ENCODE measurements around the gene AIG1. TPM values are rescaled to one million over a fixed set of nuclear protein-coding genes. Genes with fewer than 3 reads are reported as not detected.

The AIG1 gene
- total RNA-seq, 2 experiments from 2014 or later: 16.1 to 20.0 TPM

DNA sequence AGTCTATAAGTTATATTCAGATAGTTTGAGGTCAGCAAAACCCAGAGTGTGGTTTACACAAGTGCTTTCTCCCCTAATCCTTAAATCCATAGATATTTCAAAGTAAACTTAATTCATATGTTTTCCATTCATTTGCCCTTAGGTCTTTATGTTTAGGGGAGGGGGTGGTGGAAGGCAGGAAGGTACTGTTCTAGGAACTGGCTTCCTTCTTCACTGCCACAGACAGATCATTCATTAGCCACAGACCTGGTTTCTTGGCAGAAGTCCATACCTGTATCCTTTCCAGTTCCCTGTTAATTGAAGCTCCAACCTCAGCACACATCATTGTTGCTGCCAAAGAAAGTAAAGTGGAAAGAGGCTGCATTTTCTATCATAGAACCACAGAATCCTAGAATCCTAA lies 123.0 kb downstream of the AIG1 start:
- ChIA-PET POLR2A (no interaction called here), CTCF (no interaction called here)
- H3K9me3 Mint-ChIP-seq: no peaks in the 10 kb centered on the region
- H3K27ac Mint-ChIP-seq: no peak overlapping the region
- intact Hi-C loops (cut with micrococcal nuclease): no loop called here
- DNase-seq (no peak), ATAC-seq (no peak)
- H3K4me3 Mint-ChIP-seq: no peak overlapping the region
- peaks cover 9% of the 10 kb centered on the region for H3K36me3 Mint-ChIP-seq (ENCODE audit: low read depth)
- no peaks in the 10 kb centered on the region for H3K27me3 Mint-ChIP-seq
- TF ChIP-seq, protein P1, sequence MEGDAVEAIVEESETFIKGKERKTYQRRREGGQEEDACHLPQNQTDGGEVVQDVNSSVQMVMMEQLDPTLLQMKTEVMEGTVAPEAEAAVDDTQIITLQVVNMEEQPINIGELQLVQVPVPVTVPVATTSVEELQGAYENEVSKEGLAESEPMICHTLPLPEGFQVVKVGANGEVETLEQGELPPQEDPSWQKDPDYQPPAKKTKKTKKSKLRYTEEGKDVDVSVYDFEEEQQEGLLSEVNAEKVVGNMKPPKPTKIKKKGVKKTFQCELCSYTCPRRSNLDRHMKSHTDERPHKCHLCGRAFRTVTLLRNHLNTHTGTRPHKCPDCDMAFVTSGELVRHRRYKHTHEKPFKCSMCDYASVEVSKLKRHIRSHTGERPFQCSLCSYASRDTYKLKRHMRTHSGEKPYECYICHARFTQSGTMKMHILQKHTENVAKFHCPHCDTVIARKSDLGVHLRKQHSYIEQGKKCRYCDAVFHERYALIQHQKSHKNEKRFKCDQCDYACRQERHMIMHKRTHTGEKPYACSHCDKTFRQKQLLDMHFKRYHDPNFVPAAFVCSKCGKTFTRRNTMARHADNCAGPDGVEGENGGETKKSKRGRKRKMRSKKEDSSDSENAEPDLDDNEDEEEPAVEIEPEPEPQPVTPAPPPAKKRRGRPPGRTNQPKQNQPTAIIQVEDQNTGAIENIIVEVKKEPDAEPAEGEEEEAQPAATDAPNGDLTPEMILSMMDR (IDR thresholded peaks at IDR 0.05): no peak
- H3K4me1 Mint-ChIP-seq (ENCODE audit: low read depth): no peaks in the 10 kb centered on the region

DNA sequence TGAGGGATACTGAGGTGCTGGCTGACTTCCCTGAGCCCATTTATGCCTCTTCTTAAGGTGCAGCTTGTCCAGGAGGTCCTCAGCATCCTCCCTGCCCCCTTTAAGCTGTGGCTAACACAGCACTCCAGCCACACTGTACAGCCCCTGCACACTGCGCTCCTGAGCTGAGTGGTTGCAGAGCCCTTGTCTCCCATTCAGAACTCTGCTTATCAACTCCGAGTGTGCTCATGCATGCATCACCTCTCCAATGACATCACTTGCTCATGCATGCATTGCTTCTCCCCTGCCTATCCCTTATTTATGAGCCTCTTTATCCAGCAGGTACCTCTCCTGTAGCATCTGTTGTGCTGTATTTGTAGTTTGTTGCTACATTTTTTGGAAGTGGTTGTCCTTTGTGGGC lies 124.6 kb downstream of the AIG1 start:
- Mint-ChIP-seq H3K4me1 (ENCODE audit: low read depth) (no peaks in the 10 kb centered on the region), H3K9me3 (no peaks in the 10 kb centered on the region), H3K27me3 (no peaks in the 10 kb centered on the region), H3K36me3 (ENCODE audit: low read depth) (peaks cover 9% of the 10 kb centered on the region), H3K27ac (no peak overlapping the region), H3K4me3 (no peak overlapping the region)
- ChIA-PET POLR2A (no interaction called here), CTCF (no interaction called here)
- TF ChIP-seq, protein P1 (IDR thresholded peaks at IDR 0.05): no peak
- intact Hi-C loops (cut with micrococcal nuclease): no loop called here
- ATAC-seq: no peak
- DNase-seq: no peak

- ATAC-seq: no peak
- Mint-ChIP-seq H3K9me3 (no peaks in the 10 kb centered on the region), H3K27ac (no peak overlapping the region), H3K27me3 (no peaks in the 10 kb centered on the region), H3K4me3 (no peak overlapping the region), H3K4me1 (ENCODE audit: low read depth) (no peaks in the 10 kb centered on the region), H3K36me3 (ENCODE audit: low read depth) (peaks cover 7% of the 10 kb centered on the region)
- TF ChIP-seq, protein P1 (IDR thresholded peaks at IDR 0.05): no peak
- POLR2A ChIA-PET: no interaction called here
- CTCF ChIA-PET: interaction anchor here (1.2 to 2.2 kb wide), 2 partner anchors 12 to 50 kb away, joined by 3 to 6 read pairs; no protein-coding TSS in a partner anchor
- no peak for DNase-seq
- intact Hi-C loops (cut with micrococcal nuclease): no loop called here
Observed at GRCh38 chr6:143187238-143187923, 126.7 kb downstream of the AIG1 start.

DNA sequence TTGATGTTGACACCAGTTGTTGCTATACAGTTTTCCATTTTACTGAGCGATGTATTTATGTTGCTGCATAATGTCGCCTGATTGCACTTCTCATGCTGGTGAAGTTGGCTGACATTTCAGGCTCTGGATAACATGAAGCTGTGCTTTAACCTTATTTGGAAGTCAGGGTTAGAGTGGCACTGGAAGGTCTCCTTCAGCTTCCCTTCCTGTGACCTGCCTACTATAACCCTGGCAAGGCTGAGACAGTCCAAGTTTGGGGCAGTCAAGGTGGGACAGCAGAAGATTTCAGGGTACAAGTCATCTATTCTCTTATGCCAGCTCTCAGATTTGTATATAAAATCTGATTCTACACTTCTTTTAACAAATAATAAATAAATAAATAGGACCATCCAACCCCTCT lies 127.6 kb downstream of the AIG1 start:
- H3K36me3 Mint-ChIP-seq (ENCODE audit: low read depth): peaks cover 7% of the 10 kb centered on the region
- no peaks in the 10 kb centered on the region for H3K4me1 Mint-ChIP-seq (ENCODE audit: low read depth)
- H3K27ac Mint-ChIP-seq: no peak overlapping the region
- no peaks in the 10 kb centered on the region for H3K9me3 Mint-ChIP-seq
- ChIA-PET CTCF (interaction anchor here (1.2 to 2.2 kb wide), 2 partner anchors 13 to 49 kb away, joined by 3 to 6 read pairs; no protein-coding TSS in a partner anchor), POLR2A (no interaction called here)
- TF ChIP-seq, protein P1 (IDR thresholded peaks at IDR 0.05): no peak
- no peak overlapping the region for H3K4me3 Mint-ChIP-seq
- ATAC-seq (no peak), DNase-seq (no peak)
- intact Hi-C loops (cut with micrococcal nuclease): no loop called here
- no peaks in the 10 kb centered on the region for H3K27me3 Mint-ChIP-seq

- peaks cover 2% of the 10 kb centered on the region for H3K36me3 Mint-ChIP-seq (ENCODE audit: low read depth)
- CTCF ChIA-PET: interaction anchor here (1.4 kb wide), 1 partner anchor 22 kb away, joined by 3 read pairs; no protein-coding TSS in a partner anchor
- H3K27ac Mint-ChIP-seq: no peak overlapping the region
- H3K4me1 Mint-ChIP-seq (ENCODE audit: low read depth): no peaks in the 10 kb centered on the region
- H3K4me3 Mint-ChIP-seq: no peak overlapping the region
- POLR2A ChIA-PET: no interaction called here
- no peak for DNase-seq
- TF ChIP-seq, protein P1 (IDR thresholded peaks at IDR 0.05): no peak
- no peaks in the 10 kb centered on the region for H3K9me3 Mint-ChIP-seq
- intact Hi-C loops (cut with micrococcal nuclease): no loop called here
- ATAC-seq: no peak
- no peaks in the 10 kb centered on the region for H3K27me3 Mint-ChIP-seq
Observed at GRCh38 chr6:143191361-143191760, 130.7 kb downstream of the AIG1 start.

All from activated CD8-positive, alpha-beta T cell treated with anti-CD3 and anti-CD28 coated beads for 36 hours (primary cell).